HepG2 (cell line): ENCODE data around the gene SBK1. TPM values are rescaled to one million over a fixed set of nuclear protein-coding genes. Genes with fewer than 3 reads are reported as not detected.
A peak's percentile ranks its signal among the peaks of the same experiment; 100 is the strongest.

Experiments
- BRCA1 ChIP-seq: sonication (generic); formaldehyde crosslinking; IDR thresholded peaks from 2 replicates; pipeline ENCODE4 v1.4.0; 2020; ENCODE audit warnings: missing genetic modification reagents
- CEBPB ChIP-seq: IDR thresholded peaks from 2 replicates; pipeline ENCODE4 v1.6.1; 2011; ENCODE audit warnings: low read depth, low read length, improper control_type of control experiment, borderline replicate concordance
- CERS6 ChIP-seq: sonication (generic); formaldehyde crosslinking; IDR thresholded peaks from 2 replicates; pipeline ENCODE4 v1.5.0; 2020; ENCODE audit warnings: missing genetic modification reagents
- CHD2 ChIP-seq: IDR thresholded peaks from 2 replicates; pipeline ENCODE4 v1.6.1; 2011; ENCODE audit warnings: low read depth, low read length, improper control_type of control experiment
- EED ChIP-seq: sonication (generic); formaldehyde crosslinking; IDR thresholded peaks from 2 replicates; pipeline ENCODE4 v1.5.0; 2020; ENCODE audit warnings: mild to moderate bottlenecking, missing genetic modification reagents
- GPN1 ChIP-seq: sonication (generic); formaldehyde crosslinking; IDR thresholded peaks from 2 replicates; pipeline ENCODE4 v1.5.1; 2020; ENCODE audit warnings: missing genetic modification reagents, borderline replicate concordance
- GZF1 ChIP-seq: sonication (generic); formaldehyde crosslinking; IDR thresholded peaks from 2 replicates; pipeline ENCODE4 v1.5.1; 2020; ENCODE audit warnings: mild to moderate bottlenecking, missing genetic modification reagents
- LCORL ChIP-seq, 2 experiments: fragments of 450-650 bp in 1 of 2; sonication (generic) in 1 of 2; formaldehyde crosslinking in 1 of 2; IDR thresholded peaks; 2 replicates each; pipeline versions ENCODE4 v1.5.0 to v1.6.1; 2017 to 2020; ENCODE audit warnings: antibody characterized with exemption in 1 of 2, missing genetic modification reagents in 1 of 2
- NCOA2 ChIP-seq: sonication (generic); formaldehyde crosslinking; IDR thresholded peaks from 2 replicates; pipeline ENCODE4 v1.8.0; 2022; ENCODE audit warnings: inconsistent platforms
- NCOA5 ChIP-seq: sonication (generic); formaldehyde crosslinking; IDR thresholded peaks from 2 replicates; pipeline ENCODE4 v1.4.0; 2020; ENCODE audit warnings: missing genetic modification reagents
- POLR2AphosphoS2 ChIP-seq: IDR thresholded peaks from 2 replicates; pipeline ENCODE4 v1.6.1; 2011; ENCODE audit warnings: low read depth, low read length, improper control_type of control experiment
- RAD21 ChIP-seq: fragments of 450-650 bp; formaldehyde crosslinking; IDR thresholded peaks from 2 replicates; pipeline ENCODE4 v1.5.0; 2020; ENCODE audit warnings: mild to moderate bottlenecking
- RFXANK ChIP-seq: IDR thresholded peaks from 2 replicates; pipeline ENCODE4 v1.6.1; 2016
- SMC3 ChIP-seq: IDR thresholded peaks from 2 replicates; pipeline ENCODE4 v1.6.1; 2011; ENCODE audit warnings: low read length, improper control_type of control experiment
- SOX5 ChIP-seq: IDR thresholded peaks from 2 replicates; pipeline ENCODE4 v1.6.1; 2016; ENCODE audit warnings: borderline replicate concordance
- SOX6 ChIP-seq, 2 experiments: fragments of 450-650 bp in 1 of 2; sonication (generic) in 1 of 2; formaldehyde crosslinking in 1 of 2; IDR thresholded peaks; 2 replicates each; pipeline versions ENCODE4 v1.4.0 to v1.6.1; 2017 to 2020; ENCODE audit warnings: antibody characterized with exemption in 1 of 2, mild to moderate bottlenecking in 1 of 2, missing genetic modification reagents in 1 of 2
- STAT5B ChIP-seq: sonication (generic); formaldehyde crosslinking; IDR thresholded peaks from 2 replicates; pipeline ENCODE4 v1.4.0; 2020; ENCODE audit warnings: missing genetic modification reagents
- SYNCRIP ChIP-seq: fragments of 200-400 bp; formaldehyde crosslinking; IDR thresholded peaks from 2 replicates; pipeline ENCODE4 v1.6.1; 2018; ENCODE audit warnings: mild to moderate bottlenecking, low read depth, low read length; ENCODE audit not compliant: insufficient read depth
- UBTF ChIP-seq: sonication (generic); formaldehyde crosslinking; IDR thresholded peaks from 2 replicates; pipeline ENCODE4 v1.4.0; 2020; ENCODE audit warnings: mild to moderate bottlenecking, missing genetic modification reagents
- ZBTB37 ChIP-seq: sonication (generic); formaldehyde crosslinking; IDR thresholded peaks from 2 replicates; pipeline ENCODE4 v1.4.0; 2020; ENCODE audit warnings: mild to moderate bottlenecking, missing genetic modification reagents
- ZC3H4 ChIP-seq: sonication (generic); formaldehyde crosslinking; IDR thresholded peaks from 2 replicates; pipeline ENCODE4 v1.4.0; 2020; ENCODE audit warnings: missing genetic modification reagents, borderline replicate concordance
- ZNF224 ChIP-seq: sonication (generic); formaldehyde crosslinking; IDR thresholded peaks from 2 replicates; pipeline ENCODE4 v1.5.0; 2020; ENCODE audit warnings: mild to moderate bottlenecking, missing genetic modification reagents
- ZNF33B ChIP-seq: sonication (generic); formaldehyde crosslinking; IDR thresholded peaks from 2 replicates; pipeline ENCODE4 v1.5.1; 2020; ENCODE audit warnings: mild to moderate bottlenecking, missing genetic modification reagents
- ZNF460 ChIP-seq: sonication (generic); formaldehyde crosslinking; IDR thresholded peaks from 2 replicates; pipeline ENCODE4 v1.5.1; 2020; ENCODE audit warnings: missing genetic modification reagents, mild to moderate bottlenecking, borderline replicate concordance
- ZNF709 ChIP-seq: sonication (generic); formaldehyde crosslinking; IDR thresholded peaks from 2 replicates; pipeline ENCODE4 v1.5.0; 2020; ENCODE audit warnings: mild to moderate bottlenecking, missing genetic modification reagents
- ZSCAN20 ChIP-seq: sonication (generic); formaldehyde crosslinking; IDR thresholded peaks from 2 replicates; pipeline ENCODE4 v1.4.0; 2020; ENCODE audit warnings: missing genetic modification reagents, mild to moderate bottlenecking, borderline replicate concordance
- polyA plus RNA-seq, 8 experiments: library from polyadenylated mRNA; depleted of rRNA in 3 of 8; stranded (reverse) in 7 of 8; unstranded in 1 of 8; fragments of >200 nt; fragmentation: Illumina TruSeq in 4 of 8; extraction: Trizol in 4 of 8; gene quantifications; 2 replicates each; pipeline versions ENCODE4 v1.2.1 to v1.2.3, GENCODE V29; 2011 to 2016; ENCODE audit warnings: low read depth in 4 of 8, missing spikeins in 1 of 8, mixed read lengths in 1 of 8; ENCODE audit not compliant: insufficient read depth in 1 of 8
- total RNA-seq, 5 experiments: library from RNA; depleted of rRNA; stranded (reverse); fragments of >200 nt; fragmentation: Illumina TruSeq; extraction: Trizol; gene quantifications; 2 replicates each; pipeline ENCODE4 v1.2.3, GENCODE V29; 2016; ENCODE audit warnings: low read depth in 1 of 5

The SBK1 gene
- total and polyA plus RNA-seq, 2 of the 13 experiments (the other 11 are each of a cell fraction or from before 2014, with no cell fraction given) = 0.15 to 0.17 TPM

GRCh38 chr16:28277537-28278388 lies 14.6 kb upstream of the SBK1 start (continued):
- TF ChIP-seq ZC3H4 (CRISPR knock-in tag) = no peak
- TF ChIP-seq STAT5B (CRISPR knock-in tag) = no peak
- TF ChIP-seq SMC3 = peak; percentile 73
- peak; percentile 99 for TF ChIP-seq RAD21 (CRISPR knock-in tag)
- TF ChIP-seq NCOA2 (CRISPR knock-in tag) = peak; percentile 25; the same call in 1 of the 2 replicates
- no peak for TF ChIP-seq ZNF709 (CRISPR knock-in tag)
- TF ChIP-seq ZBTB37 (CRISPR knock-in tag) = no peak
- TF ChIP-seq CEBPB = no peak
- peak; percentile 71 for TF ChIP-seq UBTF (CRISPR knock-in tag)
- no peak for TF ChIP-seq CHD2
- peak; percentile 80; the same call in 1 of the 2 replicates for TF ChIP-seq EED
- TF ChIP-seq ZNF224 (CRISPR knock-in tag) = no peak
- no peak for TF ChIP-seq SOX6 (IDR thresholded peaks at IDR 0.05)
- peak; percentile 68; the same call in 1 of the 2 replicates for TF ChIP-seq SOX6 (CRISPR knock-in tag; IDR thresholded peaks at IDR 0.05)
- no peak for TF ChIP-seq GZF1 (CRISPR knock-in tag)
- TF ChIP-seq CERS6 (CRISPR knock-in tag) = no peak
- no peak for TF ChIP-seq POLR2AphosphoS2
- TF ChIP-seq GPN1 (CRISPR knock-in tag) = no peak
- TF ChIP-seq SOX5 (CRISPR knock-in tag) = peak; percentile 56; the same call in 1 of the 2 replicates
- TF ChIP-seq SYNCRIP = no peak
- TF ChIP-seq RFXANK (CRISPR knock-in tag) = no peak
- TF ChIP-seq LCORL (IDR thresholded peaks at IDR 0.05) = no peak
- TF ChIP-seq LCORL (CRISPR knock-in tag; IDR thresholded peaks at IDR 0.05) = peak; percentile 58; the same call in 1 of the 2 replicates
- TF ChIP-seq BRCA1 = no peak
- no peak for TF ChIP-seq ZNF33B (CRISPR knock-in tag)
- no peak for TF ChIP-seq ZNF460 (CRISPR knock-in tag)
- TF ChIP-seq NCOA5 = no peak
- no peak for TF ChIP-seq ZSCAN20 (CRISPR knock-in tag)
